SKM-1 treated with dmso at 0.1 percent for 144 hours (cell line): ENCODE data around the gene STEAP1B.
"Not testable (repeated sequence)": the region's sequence is repeated elsewhere in the genome, so short reads cannot be mapped to it uniquely, and the experiment has no call there.

Source experiments
- DNase-seq: peaks from one replicate; lab custom pipeline; 2025; ENCODE audit not compliant: unreplicated experiment; lab: John Stamatoyannopoulos, UW

Gene STEAP1B

DNA sequence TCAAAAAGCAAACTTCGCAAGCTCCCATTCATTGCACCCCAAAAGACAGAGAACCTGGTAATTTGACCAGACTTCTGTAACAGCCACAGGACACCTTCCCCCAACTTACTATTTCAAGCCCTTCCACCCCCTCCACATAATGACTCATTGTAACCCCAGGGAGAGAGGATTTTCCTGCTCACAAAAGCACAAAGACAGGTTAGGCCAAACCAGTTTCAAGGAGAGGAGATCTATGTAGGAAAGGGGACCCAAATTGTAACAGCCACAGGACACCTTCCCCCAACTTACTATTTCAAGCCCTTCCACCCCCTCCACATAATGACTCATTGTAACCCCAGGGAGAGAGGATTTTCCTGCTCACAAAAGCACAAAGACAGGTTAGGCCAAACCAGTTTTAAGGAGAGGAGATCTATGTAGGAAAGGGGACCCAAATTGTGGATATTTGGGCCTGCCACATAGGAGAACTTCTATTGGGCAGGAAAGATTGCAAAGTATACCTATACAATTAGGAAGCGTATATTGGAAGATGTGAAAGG lies 66.8 kb downstream of the STEAP1B start:
- not testable (repeated sequence) for DNase-seq

DNA sequence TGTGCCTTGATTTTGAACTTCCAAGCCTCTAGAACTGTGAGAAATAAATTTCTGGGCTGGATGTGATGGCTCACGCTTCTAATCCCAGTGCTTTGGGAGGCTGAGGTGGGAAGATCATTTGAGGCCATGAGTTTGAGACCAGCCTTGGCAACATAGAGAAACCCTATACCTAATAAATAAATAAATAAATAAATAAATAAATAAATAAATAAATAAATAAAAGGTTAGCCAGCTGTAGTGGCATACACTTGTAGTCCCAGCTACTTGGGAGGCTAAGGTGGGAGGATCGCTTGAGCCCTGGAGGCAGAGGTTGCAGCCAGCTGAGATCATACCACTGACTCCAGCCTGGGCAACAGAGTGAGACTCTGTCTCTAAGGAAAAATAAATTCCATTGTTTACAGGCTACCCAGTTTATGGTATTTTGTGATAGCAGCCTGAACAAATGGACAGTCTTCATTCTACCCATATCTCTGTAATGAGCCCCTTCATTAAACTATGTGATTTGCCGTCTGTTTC lies 67.7 kb downstream of the STEAP1B start:
- DNase-seq: no peak

DNA sequence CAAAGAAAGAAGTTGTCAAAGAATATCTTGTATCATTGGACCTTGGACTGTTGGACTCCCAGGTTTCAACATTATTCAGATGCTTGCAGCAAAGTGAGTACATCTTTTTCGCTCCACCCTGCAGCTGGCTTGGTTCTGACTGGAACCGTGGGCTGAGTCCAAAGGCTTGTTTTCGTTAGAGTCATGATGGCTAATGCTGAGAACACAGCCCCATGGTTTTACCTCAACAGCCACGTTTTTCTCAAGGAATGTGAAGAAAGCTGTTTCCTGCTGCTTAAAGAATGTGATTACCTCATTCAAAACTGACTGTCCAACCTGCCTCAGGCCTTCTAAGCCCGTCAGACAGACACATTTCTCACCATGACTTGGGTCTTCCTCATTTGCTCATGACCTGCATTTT lies 69.5 kb downstream of the STEAP1B start:
- no peak for DNase-seq

DNA sequence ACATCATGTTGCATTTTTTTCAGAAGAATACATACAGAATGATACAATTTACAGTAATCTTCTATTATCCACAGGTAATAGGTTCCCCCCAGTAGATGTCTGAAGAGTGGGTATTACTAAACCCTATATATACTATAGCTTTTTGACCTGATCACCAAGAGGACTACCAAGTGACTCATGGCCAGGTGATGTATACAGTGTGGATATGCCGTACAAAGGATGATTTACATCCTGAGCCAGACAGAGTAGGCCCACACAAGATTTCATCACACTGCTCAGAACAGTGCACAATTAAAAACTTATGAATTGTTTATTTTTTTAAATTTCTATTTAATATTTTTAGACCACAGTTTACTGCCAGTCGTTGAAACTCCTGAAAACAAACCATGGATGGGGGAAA lies 70.6 kb downstream of the STEAP1B start:
- DNase-seq: no peak

DNA sequence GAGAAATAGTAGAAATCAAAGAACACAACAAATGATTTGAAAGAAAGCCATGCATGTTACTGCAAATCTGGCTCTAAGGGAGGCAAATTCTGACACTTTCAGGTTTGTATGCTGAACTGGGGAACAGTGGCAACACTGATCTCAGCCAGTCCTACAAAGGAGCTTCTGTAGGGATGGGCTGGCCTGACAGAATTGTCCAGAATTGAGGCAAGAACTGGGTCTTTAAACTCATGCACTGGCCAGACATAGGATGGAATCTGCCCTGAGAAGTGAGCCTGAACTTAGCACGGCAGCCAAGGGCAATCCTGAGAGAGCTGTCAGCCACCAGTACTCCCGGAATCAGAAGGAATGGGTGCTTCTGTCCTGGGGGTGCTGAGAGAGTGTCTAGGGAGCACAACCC lies 72.1 kb downstream of the STEAP1B start:
- no peak for DNase-seq

DNA sequence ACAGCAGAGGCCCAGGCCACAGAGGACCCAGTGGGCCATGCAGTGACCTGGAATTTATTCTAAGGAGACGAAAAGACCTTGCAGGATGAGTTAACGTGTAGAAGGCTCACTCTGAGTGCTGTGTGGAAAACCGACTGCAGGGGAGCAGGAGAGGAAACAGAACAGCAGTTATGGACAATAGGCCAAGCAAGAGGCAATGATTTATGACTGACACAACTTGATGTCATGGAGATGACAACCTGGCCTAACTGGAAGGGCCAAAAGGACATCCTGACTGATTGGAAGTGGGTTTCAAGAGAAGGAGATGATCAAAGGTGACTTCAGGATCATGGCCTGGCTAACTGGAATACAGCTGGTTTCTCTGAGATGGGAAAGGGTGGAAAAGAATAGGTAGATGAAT lies 72.9 kb downstream of the STEAP1B start:
- no peak for DNase-seq

DNA sequence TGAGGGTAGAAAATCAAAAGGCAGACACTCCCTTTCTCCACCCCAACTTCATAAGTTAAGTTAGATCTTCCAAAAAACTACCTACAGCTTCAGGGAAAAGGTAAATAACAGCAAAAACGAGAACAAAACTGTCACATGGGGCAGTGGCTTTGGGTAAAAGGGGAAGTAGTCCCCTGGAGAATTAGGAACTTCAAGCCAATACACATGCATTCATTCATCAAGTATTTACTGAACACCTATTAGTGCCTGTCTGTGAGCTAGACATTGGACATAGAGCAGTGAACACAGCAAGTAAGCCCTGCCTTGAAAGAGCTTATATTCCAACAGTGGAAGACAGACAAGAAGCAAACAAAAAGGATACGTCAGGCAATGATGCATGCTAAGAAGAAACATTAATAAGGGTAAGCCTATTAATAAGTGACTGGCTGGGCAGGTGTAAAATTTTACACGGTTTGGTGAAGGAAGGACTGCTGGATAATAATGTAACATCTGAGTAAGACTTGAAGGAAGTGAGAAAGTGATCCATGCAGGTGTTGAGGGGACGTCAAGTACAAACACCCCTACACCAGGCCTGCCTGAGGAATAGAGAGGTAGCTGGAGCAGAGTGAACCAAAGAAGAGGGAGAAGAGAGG lies 73.4 kb downstream of the STEAP1B start:
- DNase-seq: peak; percentile 28

DNA sequence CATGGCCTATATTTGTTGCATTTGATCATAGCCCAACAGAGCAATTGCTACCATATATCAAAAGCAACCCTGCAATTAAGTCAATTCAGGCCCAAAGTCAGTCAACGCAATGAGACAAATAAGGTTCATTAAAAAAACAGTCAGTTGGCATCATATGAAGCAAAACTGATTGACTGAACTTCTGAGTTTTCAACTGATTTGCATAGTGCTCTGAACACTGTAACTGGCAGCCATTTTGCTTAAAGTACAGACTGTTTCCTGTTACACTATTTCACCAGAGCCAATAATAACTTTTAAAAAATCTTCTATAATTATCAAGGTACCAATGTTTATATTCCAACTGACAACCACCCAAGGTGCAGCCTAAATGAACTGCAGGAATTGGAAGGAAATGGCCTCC lies 74.6 kb downstream of the STEAP1B start:
- DNase-seq: no peak

DNA sequence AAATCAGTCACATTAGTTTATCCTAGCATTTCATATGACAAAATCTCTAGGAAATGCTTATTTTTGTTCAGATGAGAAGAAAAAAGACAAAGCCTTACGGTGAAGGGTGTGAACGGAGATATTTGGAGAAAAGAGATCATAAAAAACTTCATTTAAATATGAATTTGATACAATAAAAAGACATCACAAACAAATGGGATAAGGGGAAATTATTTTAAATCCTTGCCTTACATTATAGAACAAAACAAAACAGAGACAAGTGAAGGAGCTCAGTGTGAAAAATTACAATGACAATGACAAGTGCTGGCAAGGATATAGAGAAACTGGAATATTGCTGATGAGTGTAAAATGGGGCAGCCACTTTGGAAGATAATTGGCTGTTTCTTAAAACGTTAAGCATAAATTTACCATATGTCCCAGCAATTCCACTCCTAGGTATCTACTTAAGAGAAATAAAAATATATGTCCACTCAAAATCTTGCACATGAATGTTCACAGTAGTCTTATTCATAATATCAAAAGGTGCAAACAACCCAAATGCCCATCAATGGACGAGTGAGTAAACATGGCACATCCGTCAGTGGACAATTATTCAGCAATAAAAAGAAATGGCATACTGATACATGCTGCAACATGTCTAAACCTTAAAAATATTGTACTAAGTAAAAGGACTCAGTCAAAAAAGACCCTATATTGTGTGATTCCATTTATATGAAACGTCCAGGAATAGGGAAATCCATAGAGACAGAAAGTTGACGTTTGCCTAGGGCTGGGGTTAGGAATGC lies 77.0 kb downstream of the STEAP1B start:
- DNase-seq: no peak

DNA sequence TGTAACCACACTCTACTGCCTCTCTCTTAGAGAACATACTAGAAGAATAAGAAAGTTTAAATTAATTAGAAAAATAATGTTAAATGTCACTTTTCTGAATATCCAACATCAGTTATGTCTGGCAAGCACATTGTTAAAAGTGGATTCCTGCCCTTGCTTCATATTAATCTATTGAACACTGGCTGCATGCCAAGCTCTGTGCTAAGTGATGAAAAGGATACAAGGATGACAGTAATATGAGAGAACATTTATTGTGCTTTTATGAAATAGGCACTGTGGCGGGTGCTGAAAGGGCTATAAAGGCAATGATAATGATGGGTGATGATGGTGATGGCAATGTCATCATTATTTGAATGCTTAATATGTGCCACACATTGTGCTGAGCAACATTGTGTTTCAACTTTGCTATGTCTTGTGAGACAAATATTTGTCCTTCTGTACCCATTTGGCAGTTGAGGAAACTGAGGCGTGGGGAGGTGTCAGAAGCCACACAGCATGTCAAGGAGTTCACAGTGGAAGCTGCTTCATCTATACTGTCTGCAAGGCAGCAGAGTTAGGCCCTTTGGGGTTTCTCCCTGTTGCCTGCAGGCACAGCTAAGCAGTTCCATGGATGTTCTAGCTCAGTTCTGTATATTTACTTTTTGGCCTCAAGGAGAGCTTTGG lies 78.9 kb downstream of the STEAP1B start:
- no peak for DNase-seq

DNA sequence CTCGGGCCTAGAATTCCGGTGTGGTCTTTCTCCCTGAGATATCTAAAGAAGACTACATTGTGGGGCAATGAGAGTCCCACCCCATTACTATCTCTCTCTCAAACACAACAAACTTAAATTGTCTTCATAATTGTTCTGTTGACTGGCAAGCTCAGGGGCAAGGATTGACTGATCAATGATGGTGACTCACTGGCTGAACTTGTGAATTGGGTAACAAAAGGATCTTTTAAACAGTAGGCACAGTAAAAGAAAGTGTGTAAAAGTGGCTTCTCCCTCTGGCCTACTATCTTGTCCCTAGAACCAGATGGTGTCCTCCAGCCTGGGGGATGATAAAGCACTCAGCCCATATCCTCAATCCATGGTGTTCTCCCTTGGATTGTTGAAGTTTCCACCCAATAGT lies 80.0 kb downstream of the STEAP1B start:
- DNase-seq: no peak

DNA sequence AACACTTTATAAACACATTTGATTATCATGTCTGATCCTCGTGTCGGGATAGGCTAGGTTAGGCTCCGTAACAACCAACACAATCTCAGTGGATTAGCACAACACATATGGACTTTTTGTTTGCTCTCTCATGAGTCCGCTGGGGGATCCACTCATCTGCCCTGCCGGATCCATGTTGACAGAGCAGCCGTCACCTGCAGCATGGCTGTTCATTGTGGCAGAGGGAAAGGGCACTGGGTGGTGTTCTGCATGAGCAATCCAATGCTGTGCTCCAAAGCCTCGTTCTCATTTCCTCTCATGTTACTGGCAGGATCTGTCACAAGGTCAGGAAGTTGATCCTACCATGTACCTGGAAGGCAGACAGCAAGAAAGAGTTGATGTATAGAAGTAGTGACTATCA lies 80.5 kb downstream of the STEAP1B start:
- DNase-seq: no peak

DNA sequence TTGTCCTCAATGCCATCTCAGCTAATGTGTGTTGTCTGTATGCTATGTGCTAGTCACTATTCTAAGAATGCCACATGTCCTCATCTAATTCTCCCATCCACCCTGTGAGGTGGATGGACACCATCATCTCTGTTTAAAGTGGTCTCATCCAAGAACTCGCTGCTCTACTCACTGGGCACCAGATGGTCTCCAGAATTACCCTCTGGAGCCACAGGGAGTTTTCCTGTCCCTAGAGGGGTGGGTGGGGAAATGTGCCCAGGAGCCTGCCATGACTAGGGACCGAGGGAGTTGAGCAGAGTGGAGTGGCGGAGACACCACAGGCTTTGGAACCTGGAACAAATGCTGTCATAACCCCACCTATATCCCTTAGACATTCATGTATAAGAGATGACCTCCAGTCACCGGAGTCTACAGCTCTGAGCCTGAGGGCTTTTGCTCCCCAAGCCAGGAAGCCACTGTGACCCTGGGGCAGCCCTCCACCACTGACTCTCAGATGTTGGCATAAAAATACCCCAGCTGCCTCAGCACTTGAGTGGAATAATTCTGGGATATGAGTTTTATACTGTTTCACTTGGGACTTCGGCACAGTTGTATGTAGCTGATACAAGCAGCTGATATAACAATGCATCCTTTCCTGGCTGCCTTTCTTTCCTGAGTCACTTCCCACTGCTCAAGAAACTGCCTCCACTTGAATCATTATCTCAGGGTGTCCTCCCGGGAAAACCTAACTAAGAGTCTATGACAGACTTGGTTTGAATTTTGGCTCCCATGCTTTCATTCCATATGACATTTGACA lies 81.5 kb downstream of the STEAP1B start:
- DNase-seq: no peak

DNA sequence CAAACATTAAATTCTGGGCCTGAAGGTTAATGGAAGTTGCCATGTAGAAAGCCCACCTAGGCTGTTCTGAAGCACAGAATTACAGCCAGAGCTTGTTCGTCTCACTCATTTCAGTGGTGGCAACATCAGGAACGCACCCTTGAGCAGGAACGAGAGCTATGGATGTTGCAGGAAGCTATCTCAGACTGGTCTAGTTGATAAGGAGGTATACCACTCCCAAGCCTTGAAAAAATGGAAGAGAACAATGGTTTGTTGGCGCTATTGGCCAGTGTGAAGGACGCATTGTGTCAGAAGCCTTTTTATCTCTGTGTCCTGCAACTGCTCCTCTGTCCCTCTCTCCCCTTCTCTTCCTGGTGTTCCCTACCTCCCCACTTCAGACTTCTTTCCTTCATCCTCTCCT lies 82.1 kb downstream of the STEAP1B start:
- no peak for DNase-seq

DNA sequence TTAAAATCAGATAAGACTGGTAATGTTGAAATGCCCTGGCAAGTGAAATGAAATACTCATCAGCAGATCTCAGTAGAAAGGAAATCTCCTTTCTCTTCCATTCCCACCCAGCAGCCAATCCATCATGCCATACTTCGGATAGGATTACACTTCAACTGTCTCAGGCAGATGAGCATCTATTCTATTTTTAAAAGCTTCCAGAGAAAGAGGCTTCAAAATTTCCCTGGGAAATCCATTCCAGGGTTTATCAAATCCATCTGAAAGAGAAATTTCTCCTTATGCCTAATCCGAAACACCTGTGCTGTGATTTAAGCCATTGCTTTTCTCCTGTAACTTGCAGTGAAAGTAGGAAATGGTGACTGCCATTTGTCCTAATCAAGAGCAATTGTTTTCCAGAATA lies 82.6 kb downstream of the STEAP1B start:
- DNase-seq: no peak

DNA sequence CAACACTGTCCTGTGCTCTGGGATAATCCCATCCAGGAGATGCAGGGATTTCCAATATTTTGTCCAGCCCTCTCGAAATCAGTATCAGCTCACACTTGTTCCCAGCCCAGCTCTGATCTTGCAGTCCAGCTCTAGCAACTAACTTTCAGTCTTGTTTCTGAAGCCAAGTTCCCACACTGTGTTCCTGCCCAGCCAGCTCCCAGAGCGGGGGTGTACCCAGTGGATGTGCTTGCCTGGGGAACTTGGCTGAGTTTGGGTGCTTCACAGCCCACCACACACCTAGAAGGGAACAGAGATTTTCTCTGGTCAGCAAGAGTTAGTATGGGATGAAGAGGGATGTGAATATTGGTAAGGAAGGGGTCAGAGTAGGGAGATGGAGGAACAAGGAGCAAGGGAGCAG lies 85.6 kb downstream of the STEAP1B start:
- no peak for DNase-seq

DNA sequence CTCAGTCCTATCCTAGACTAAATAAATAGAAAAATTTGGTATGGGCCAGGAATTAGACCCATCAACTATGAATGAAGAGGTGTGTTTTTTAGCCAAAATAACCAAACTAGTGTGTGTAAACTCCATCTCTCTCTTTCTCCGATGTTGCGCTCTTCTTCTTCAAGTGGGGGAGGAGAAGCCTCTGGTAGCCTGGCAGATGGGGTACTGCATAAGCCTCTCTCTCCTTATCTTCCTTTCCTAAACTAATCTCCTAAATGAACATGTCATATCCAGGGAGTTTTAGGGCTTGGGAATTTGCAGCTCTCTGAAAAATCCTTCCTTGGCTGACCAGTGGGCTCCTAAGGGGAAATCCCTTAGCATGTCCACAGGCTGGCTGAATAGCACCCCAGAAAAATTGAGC lies 86.8 kb downstream of the STEAP1B start:
- no peak for DNase-seq

DNA sequence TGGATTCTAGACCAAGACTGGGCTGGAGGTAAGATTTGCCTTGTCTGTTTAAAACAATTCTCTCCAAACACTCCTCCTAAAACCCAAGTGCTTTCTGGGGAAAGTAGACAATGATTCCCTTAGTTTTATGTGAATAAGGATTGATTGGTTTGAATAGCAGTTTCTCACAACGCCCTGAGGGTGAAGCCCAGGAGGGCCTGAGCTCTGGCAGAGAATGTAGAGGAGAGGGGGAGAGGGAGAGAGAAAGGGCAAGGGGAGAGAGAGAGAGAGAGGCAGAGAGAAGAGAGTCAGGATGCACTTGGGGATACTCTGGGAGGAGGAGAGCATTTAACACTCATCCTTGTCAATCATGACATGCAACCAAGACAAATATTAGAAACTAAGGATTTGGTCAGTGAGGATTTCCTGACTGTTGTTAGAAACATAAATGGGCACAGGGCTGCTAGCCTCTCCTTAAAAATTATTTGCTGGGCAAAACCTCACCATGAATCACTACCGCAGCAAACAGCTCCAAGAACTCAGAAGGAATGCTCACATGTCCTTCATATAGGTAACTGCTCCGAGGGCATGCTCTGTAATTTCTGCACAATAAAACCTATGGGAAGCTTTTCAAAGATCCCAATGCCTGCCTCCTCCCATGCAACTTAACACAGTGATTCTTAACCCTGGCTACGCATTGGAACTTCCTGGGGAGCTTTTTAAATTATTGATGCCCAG lies 87.9 kb downstream of the STEAP1B start:
- no peak for DNase-seq

DNA sequence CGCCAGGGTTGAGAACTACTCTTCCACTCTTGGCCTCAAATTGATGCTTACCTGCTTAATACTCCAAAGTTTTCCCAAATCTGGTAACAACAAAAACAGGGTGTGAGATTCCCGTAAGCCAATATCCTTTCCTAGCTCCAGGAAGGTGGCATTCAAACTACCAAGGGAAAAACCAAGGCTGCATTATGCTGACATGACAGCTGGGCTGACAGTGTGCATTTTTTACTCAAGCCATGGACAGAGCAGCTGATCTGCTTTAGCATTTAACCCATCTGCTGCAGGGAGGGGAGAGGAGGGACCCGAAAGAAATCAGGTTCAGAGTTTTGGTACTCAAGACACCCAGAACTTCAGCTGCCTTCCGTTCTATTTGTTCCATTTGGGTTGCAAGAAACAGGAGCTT lies 93.3 kb downstream of the STEAP1B start:
- no peak for DNase-seq

DNA sequence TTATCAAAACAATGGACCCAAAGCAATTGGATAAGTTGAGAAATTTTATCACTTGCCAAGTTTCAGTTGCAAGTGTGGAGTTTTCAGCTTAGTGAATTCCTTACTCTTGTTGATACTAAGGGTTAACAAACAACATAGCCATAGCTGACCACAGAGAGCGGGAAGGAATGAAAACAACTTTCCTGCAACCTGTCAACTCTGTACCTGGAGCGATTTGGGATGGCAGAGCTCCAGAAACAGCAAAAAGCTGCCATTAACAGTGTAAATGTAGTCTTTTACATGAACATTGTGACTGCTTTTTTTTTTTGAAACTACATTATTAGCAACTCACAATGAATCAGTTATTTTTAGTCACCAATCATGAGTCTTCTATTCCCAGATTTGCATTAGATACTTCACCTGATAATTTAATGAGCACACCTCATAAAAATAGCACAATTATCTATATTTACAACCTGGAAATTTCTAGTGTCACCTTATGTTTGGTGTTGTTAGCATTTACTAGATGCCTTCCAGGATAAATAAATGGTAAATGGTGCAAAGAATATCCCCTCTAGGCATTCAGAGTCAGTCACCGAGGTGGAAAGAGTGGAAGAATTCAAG lies 95.5 kb downstream of the STEAP1B start:
- DNase-seq: no peak
